ENCODE data around the gene STK4.

STK4 gene

DNA sequence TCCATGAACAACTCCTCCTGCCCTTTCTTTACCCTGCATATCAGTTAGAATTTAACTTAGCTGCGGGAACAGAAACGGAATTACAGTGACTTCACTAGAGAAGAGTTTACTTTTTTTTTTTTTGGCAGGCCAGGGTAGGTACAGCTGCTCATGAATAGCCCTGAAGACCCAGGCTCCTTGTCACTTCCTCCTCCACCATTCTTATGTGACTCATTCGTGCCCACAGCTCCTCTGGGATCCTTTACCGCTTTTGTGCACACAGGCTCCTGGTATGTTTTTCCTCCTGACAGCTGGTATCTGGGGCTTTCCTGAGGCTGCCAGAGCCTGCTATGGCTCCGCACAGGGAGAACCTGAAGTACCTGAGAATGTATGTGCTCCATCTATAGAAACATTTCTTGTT, 138.5 kb downstream of the STK4 start:
- H3K4me3 ChIP-seq (ENCODE audit: low read depth, low read length) = no peak overlapping the region
- peak; percentile 91 for DNase-seq (ENCODE audit: low read depth)
- TF ChIP-seq, protein P1, sequence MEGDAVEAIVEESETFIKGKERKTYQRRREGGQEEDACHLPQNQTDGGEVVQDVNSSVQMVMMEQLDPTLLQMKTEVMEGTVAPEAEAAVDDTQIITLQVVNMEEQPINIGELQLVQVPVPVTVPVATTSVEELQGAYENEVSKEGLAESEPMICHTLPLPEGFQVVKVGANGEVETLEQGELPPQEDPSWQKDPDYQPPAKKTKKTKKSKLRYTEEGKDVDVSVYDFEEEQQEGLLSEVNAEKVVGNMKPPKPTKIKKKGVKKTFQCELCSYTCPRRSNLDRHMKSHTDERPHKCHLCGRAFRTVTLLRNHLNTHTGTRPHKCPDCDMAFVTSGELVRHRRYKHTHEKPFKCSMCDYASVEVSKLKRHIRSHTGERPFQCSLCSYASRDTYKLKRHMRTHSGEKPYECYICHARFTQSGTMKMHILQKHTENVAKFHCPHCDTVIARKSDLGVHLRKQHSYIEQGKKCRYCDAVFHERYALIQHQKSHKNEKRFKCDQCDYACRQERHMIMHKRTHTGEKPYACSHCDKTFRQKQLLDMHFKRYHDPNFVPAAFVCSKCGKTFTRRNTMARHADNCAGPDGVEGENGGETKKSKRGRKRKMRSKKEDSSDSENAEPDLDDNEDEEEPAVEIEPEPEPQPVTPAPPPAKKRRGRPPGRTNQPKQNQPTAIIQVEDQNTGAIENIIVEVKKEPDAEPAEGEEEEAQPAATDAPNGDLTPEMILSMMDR (IDR thresholded peaks at IDR 0.05; ENCODE audit: low read depth, low read length) = no peak
- TF ChIP-seq MYC (IDR thresholded peaks at IDR 0.05; ENCODE audit: low read depth, low read length) = no peak
- no peak for TF ChIP-seq POLR2A (IDR thresholded peaks at IDR 0.05; ENCODE audit: extremely low read depth, insufficient read length)
- TF ChIP-seq MAX (IDR thresholded peaks at IDR 0.05; ENCODE audit: low read depth, low read length) = no peak

DNA sequence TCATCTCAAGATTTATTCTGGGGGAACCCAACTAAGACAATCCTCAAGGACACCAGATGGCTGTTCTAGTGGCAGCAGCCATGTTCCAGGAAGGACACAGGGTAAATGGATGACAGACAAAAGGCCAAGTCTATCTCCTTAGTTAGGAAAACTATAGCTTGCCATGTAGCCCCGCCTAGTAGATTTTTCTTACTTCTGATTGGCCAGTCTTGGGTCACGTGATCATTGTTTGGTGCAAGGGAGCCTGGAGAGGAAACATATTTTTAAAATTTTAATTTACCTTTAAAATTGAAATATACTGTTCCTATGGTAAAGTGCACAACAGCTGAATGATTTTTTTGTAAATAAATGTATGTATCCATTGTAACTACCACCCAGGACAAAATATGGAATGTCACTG, 139.0 kb downstream of the STK4 start:
- no peak for DNase-seq (ENCODE audit: low read depth)
- H3K4me3 ChIP-seq (ENCODE audit: low read depth, low read length) = no peak overlapping the region
- TF ChIP-seq MAX (IDR thresholded peaks at IDR 0.05; ENCODE audit: low read depth, low read length) (no peak), POLR2A (IDR thresholded peaks at IDR 0.05; ENCODE audit: extremely low read depth, insufficient read length) (no peak), MYC (IDR thresholded peaks at IDR 0.05; ENCODE audit: low read depth, low read length) (no peak)

DNA sequence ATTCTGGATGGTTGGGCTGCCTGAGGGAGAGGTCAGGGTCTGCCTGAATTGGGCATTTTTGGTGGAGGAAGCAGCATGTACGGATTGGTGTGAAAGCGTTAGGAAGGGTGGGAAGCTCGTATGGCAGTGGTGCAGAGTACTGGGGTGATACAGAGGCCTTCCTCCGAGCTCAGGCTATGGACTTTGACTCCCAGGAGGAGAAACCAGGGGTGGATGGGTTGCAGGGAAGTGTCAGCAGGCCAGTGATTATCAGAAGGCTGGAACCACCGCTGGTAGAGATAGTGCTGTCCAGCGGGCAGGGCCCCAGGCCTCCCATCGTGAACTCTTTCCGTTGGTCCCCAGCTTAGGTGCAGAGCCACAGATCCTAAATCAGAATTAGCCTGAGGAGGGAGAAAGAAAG, 143.3 kb downstream of the STK4 start:
- TF ChIP-seq, protein P1 (IDR thresholded peaks at IDR 0.05; ENCODE audit: low read depth, low read length) = no peak
- TF ChIP-seq MAX (IDR thresholded peaks at IDR 0.05; ENCODE audit: low read depth, low read length) = no peak
- TF ChIP-seq MYC (IDR thresholded peaks at IDR 0.05; ENCODE audit: low read depth, low read length) = no peak
- TF ChIP-seq POLR2A (IDR thresholded peaks at IDR 0.05; ENCODE audit: extremely low read depth, insufficient read length) = no peak
- H3K4me3 ChIP-seq (ENCODE audit: low read depth, low read length) = no peak overlapping the region
- no peak for DNase-seq (ENCODE audit: low read depth)

DNA sequence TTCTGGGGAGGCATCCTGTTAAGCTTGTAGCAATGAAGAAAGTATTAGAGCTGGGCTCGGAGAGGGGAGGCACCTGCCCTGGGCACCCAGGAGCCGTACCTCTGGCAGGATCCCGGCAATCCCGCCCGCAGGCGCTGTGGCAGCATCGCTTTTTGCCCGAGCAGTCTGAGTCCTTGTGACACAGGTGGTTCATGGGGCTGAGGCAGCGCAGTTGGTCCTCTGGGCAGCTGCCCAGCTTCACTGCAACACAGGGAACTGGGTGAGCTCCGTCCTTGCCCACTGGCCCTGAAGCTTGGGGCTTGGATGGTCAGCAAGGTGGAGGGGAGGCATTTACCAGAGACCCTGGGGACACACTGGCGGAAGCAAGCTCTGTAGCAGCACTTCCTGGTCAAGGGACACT, 144.0 kb downstream of the STK4 start:
- no peak for DNase-seq (ENCODE audit: low read depth)
- no peak for TF ChIP-seq MAX (IDR thresholded peaks at IDR 0.05; ENCODE audit: low read depth, low read length)
- no peak for TF ChIP-seq MYC (IDR thresholded peaks at IDR 0.05; ENCODE audit: low read depth, low read length)
- TF ChIP-seq, protein P1 (IDR thresholded peaks at IDR 0.05; ENCODE audit: low read depth, low read length) = no peak
- no peak for TF ChIP-seq POLR2A (IDR thresholded peaks at IDR 0.05; ENCODE audit: extremely low read depth, insufficient read length)
- H3K4me3 ChIP-seq (ENCODE audit: low read depth, low read length) = no peak overlapping the region

GRCh38 chr20:45111285-45111684, 145.0 kb downstream of the STK4 start:
- TF ChIP-seq MYC (IDR thresholded peaks at IDR 0.05; ENCODE audit: low read depth, low read length) (no peak), POLR2A (IDR thresholded peaks at IDR 0.05; ENCODE audit: extremely low read depth, insufficient read length) (no peak), MAX (IDR thresholded peaks at IDR 0.05; ENCODE audit: low read depth, low read length) (no peak)
- TF ChIP-seq, protein P1 (IDR thresholded peaks at IDR 0.05; ENCODE audit: low read depth, low read length) = no peak
- no peak for DNase-seq (ENCODE audit: low read depth)
- H3K4me3 ChIP-seq (ENCODE audit: low read depth, low read length) = no peak overlapping the region

- no peak overlapping the region for H3K4me3 ChIP-seq (ENCODE audit: low read depth, low read length)
- TF ChIP-seq MYC (IDR thresholded peaks at IDR 0.05; ENCODE audit: low read depth, low read length) (no peak), MAX (IDR thresholded peaks at IDR 0.05; ENCODE audit: low read depth, low read length) (no peak), POLR2A (IDR thresholded peaks at IDR 0.05; ENCODE audit: extremely low read depth, insufficient read length) (no peak)
- TF ChIP-seq, protein P1 (IDR thresholded peaks at IDR 0.05; ENCODE audit: low read depth, low read length) = peak; percentile 52
- peak; percentile 55 for DNase-seq (ENCODE audit: low read depth)
Measured at GRCh38 chr20:45111799-45112471, 145.6 kb downstream of the STK4 start.

Data from NB4 (cell line).